H1 (cell line): ENCODE data around the gene STAMBP. TPM values are rescaled to one million over a fixed set of nuclear protein-coding genes. Genes with fewer than 3 reads are reported as not detected.

Source experiments
- CTCF ChIA-PET: fragments of 300-600 bp; sonication (Branson Sonifier 250); formaldehyde crosslinking; loops from one replicate; lab custom pipeline; 2021; ENCODE audit not compliant: partially characterized antibody; lab: Charles Lee
- POLR2A ChIA-PET: fragments of 300-600 bp; sonication (Branson Sonifier 250); formaldehyde crosslinking; loops from one replicate; lab custom pipeline; 2021; ENCODE audit warnings: inconsistent platforms; ENCODE audit not compliant: partially characterized antibody; lab: Charles Lee
- DNase-seq, 2 experiments: peaks; one replicate each; pipeline versions ENCODE4 v3.0.0 to v3.0.0-alpha.2; 2010 to 2022; ENCODE audit warnings: low spot score in 2 of 2, low read depth in 1 of 2, mixed read lengths in 1 of 2
- FAIRE-seq: peaks from 2 replicates; lab custom pipeline; 2011; peaks lifted over from hg19 to GRCh38; lab: Jason Lieb, UNC
- H2AFZ ChIP-seq: 2 replicates; pipeline ENCODE4 v1.8.1; 2012; ENCODE audit warnings: low read length, inconsistent platforms
- H2AK5ac ChIP-seq: 2 replicates; pipeline ENCODE4 v1.6.1; 2013; ENCODE audit warnings: low read depth, low read length
- H2BK120ac ChIP-seq: replicated peaks from 2 replicates; pipeline ENCODE3; 2013; ENCODE audit warnings: low read depth, low read length, inconsistent platforms
- H2BK12ac ChIP-seq: 2 replicates; pipeline ENCODE4 v1.6.1; 2013; ENCODE audit warnings: low read depth, low read length
- H2BK15ac ChIP-seq: 2 replicates; pipeline ENCODE4 v1.6.1; 2013; ENCODE audit warnings: low read length
- H2BK20ac ChIP-seq: 2 replicates; pipeline ENCODE4 v1.6.1; 2013; ENCODE audit warnings: low read length
- H2BK5ac ChIP-seq: 2 replicates; pipeline ENCODE4 v1.6.1; 2013; ENCODE audit warnings: low read depth, low read length
- H3K14ac ChIP-seq: 2 replicates; pipeline ENCODE4 v1.6.1; 2013; ENCODE audit warnings: inconsistent platforms; ENCODE audit not compliant: insufficient read length
- H3K18ac ChIP-seq: 2 replicates; pipeline ENCODE4 v1.6.1; 2013; ENCODE audit warnings: low read length; ENCODE audit errors: extremely low read depth
- H3K23ac ChIP-seq: 2 replicates; pipeline ENCODE4 v1.6.1; 2013; ENCODE audit warnings: inconsistent platforms; ENCODE audit not compliant: insufficient read length
- H3K23me2 ChIP-seq: 2 replicates; pipeline ENCODE4 v1.6.1; 2013; ENCODE audit warnings: low read depth, low read length
- H3K27ac ChIP-seq: 2 replicates; pipeline ENCODE4 v1.6.1; 2011; ENCODE audit warnings: low read depth, low read length, inconsistent platforms
- H3K27me3 ChIP-seq, 4 experiments: replicated peaks in 1 of 4; 1 replicate in 1 of 4; 2 replicates in 3 of 4; pipeline versions ENCODE4 v1.6.1 to v1.8.1; 2011 to 2013; ENCODE audit warnings: low read length in 3 of 4, mild to moderate bottlenecking in 3 of 4, inconsistent platforms in 2 of 4, mixed read lengths in 2 of 4, moderate library complexity in 1 of 4; ENCODE audit not compliant: control insufficient read depth in 3 of 4, insufficient read depth in 3 of 4; ENCODE audit errors: extremely low read depth in 1 of 4
- H3K36me3 ChIP-seq, 4 experiments: 2 replicates each; pipeline versions ENCODE4 v1.6.1 to v1.8.1; 2011 to 2013; ENCODE audit warnings: mild to moderate bottlenecking in 4 of 4, low read length in 3 of 4, moderate library complexity in 2 of 4, control low read depth in 1 of 4, inconsistent platforms in 1 of 4; ENCODE audit not compliant: insufficient read depth in 4 of 4, control insufficient read depth in 2 of 4
- H3K4ac ChIP-seq: replicated peaks from 2 replicates; pipeline ENCODE3; 2013; ENCODE audit warnings: low read length, low read depth, mixed read lengths, inconsistent platforms; ENCODE audit not compliant: insufficient read length
- H3K4me1 ChIP-seq, 4 experiments: replicated peaks in 1 of 4; 1 replicate in 1 of 4; 2 replicates in 3 of 4; pipeline versions ENCODE4 v1.6.1 to v1.8.1; 2011 to 2013; ENCODE audit warnings: low read length in 3 of 4, inconsistent platforms in 2 of 4, mixed read lengths in 1 of 4; ENCODE audit not compliant: insufficient read depth in 4 of 4, control insufficient read depth in 3 of 4
- H3K4me2 ChIP-seq, 2 experiments: 2 replicates each; pipeline versions ENCODE4 v1.6.1 to v1.8.1; 2011 to 2013; ENCODE audit warnings: low read depth in 2 of 2, low read length in 2 of 2, control low read depth in 1 of 2, inconsistent platforms in 1 of 2, mild to moderate bottlenecking in 1 of 2; ENCODE audit not compliant: insufficient read depth in 1 of 2
- H3K4me3 ChIP-seq, 4 experiments: fragments of 200-600, 300-600 bp in 1 of 4; sonication (generic), shearing (Covaris generic), sonication (Bioruptor Twin) in 1 of 4; 2 replicates each; pipeline versions ENCODE4 v1.5.1 to v1.8.1; 2011 to 2016; ENCODE audit warnings: low read length in 4 of 4, low read depth in 3 of 4, control low read depth in 2 of 4, inconsistent platforms in 2 of 4, mild to moderate bottlenecking in 2 of 4, mixed read lengths in 1 of 4, moderate library complexity in 1 of 4; ENCODE audit not compliant: insufficient read depth in 2 of 4; ENCODE audit errors: extremely low read depth in 1 of 4
- H3K56ac ChIP-seq: replicated peaks from 2 replicates; pipeline ENCODE3; 2013; ENCODE audit warnings: low read depth, mild to moderate bottlenecking, mixed read lengths, low read length, inconsistent platforms; ENCODE audit not compliant: insufficient read length
- H3K79me1 ChIP-seq: 2 replicates; pipeline ENCODE4 v1.6.1; 2013; ENCODE audit warnings: low read depth, low read length, control low read depth
- H3K79me2 ChIP-seq, 2 experiments: 2 replicates each; pipeline versions ENCODE4 v1.6.1 to v1.8.1; 2012 to 2013; ENCODE audit warnings: low read length in 2 of 2, mild to moderate bottlenecking in 2 of 2, inconsistent platforms in 1 of 2; ENCODE audit not compliant: insufficient read depth in 2 of 2, control insufficient read depth in 1 of 2
- H3K9ac ChIP-seq, 4 experiments: replicated peaks in 1 of 4; 1 replicate in 1 of 4; 2 replicates in 3 of 4; pipeline versions ENCODE4 v1.6.1 to v1.8.1; 2011 to 2013; ENCODE audit warnings: low read depth in 3 of 4, low read length in 3 of 4, control low read depth in 2 of 4, mild to moderate bottlenecking in 2 of 4, moderate library complexity in 2 of 4, inconsistent platforms in 1 of 4; ENCODE audit errors: extremely low read depth in 1 of 4
- H3K9me3 ChIP-seq, 2 experiments: 2 replicates each; pipeline versions ENCODE4 v1.6.1 to v1.8.1; 2012 to 2013; ENCODE audit warnings: mild to moderate bottlenecking in 2 of 2, moderate library complexity in 2 of 2, control low read depth in 1 of 2, inconsistent platforms in 1 of 2, low read depth in 1 of 2, low read length in 1 of 2, mixed read lengths in 1 of 2; ENCODE audit not compliant: insufficient read depth in 2 of 2
- H4K20me1 ChIP-seq, 2 experiments: replicated peaks in 1 of 2; 2 replicates each; pipeline versions ENCODE3 to v1.8.1; 2011 to 2013; ENCODE audit warnings: inconsistent platforms in 2 of 2, low read length in 2 of 2, mild to moderate bottlenecking in 1 of 2; ENCODE audit not compliant: insufficient read depth in 2 of 2, control insufficient read depth in 1 of 2
- H4K5ac ChIP-seq: 2 replicates; pipeline ENCODE4 v1.6.1; 2013; ENCODE audit warnings: low read length, low read depth, mixed read lengths, inconsistent platforms; ENCODE audit not compliant: insufficient read length
- H4K8ac ChIP-seq: 2 replicates; pipeline ENCODE4 v1.8.0; 2013; ENCODE audit warnings: mild to moderate bottlenecking, moderate library complexity, low read length, inconsistent platforms; ENCODE audit not compliant: insufficient read depth; ENCODE audit errors: extremely low read depth
- H4K91ac ChIP-seq: replicated peaks from 2 replicates; pipeline ENCODE3; 2013; ENCODE audit warnings: low read length, mixed read lengths, inconsistent platforms; ENCODE audit not compliant: insufficient read length
- CREB1 ChIP-seq: IDR thresholded peaks from 2 replicates; pipeline ENCODE4 v1.6.1; 2012; ENCODE audit warnings: inconsistent platforms
- SUZ12 ChIP-seq: fragments of 200-600 bp; sonication (generic); IDR thresholded peaks from 2 replicates; pipeline ENCODE4 v1.6.1; 2012; ENCODE audit warnings: mild to moderate bottlenecking, inconsistent platforms, low read length, moderate library complexity, mixed read lengths
- WGBS, 2 experiments: shearing (Covaris generic) in 1 of 2; methylation state at CpG; one replicate each; pipeline versions ENCODE4 v1.1.6 to v1.1.7; 2013 to 2015; ENCODE audit warnings: low lambda C conversion rate in 2 of 2, mixed read lengths in 2 of 2, inconsistent platforms in 1 of 2, low coverage in 1 of 2, missing lambda C conversion rate in 1 of 2; ENCODE audit not compliant: insufficient replicate concordance in 2 of 2, insufficient coverage in 1 of 2, insufficient read length in 1 of 2; ENCODE audit errors: extremely low coverage in 1 of 2, missing lambda C conversion rate in 1 of 2; 5-methylcytosine and 5-hydroxymethylcytosine counted together
- long read RNA-seq, 2 experiments: library from RNA in 1 of 2; library from capped mRNA in 1 of 2; stranded (forward); transcript quantifications; one replicate each; pipeline ENCODE4 v2.0.0, GENCODE V29; 2021; ENCODE audit warnings: inconsistent platforms in 1 of 2
- polyA minus RNA-seq, 3 experiments: library from RNA; depleted of rRNA, polyadenylated mRNA; stranded (reverse); fragments of >200 nt; gene quantifications; 1 replicate in 2 of 3; 2 replicates in 1 of 3; pipeline ENCODE4 v1.2.3, GENCODE V29; 2011
- polyA plus RNA-seq, 7 experiments: library from polyadenylated mRNA; depleted of rRNA in 3 of 7; stranded (reverse) in 5 of 7; unstranded in 2 of 7; fragments of >200 nt in 5 of 7; fragments of 200-250 nt in 2 of 7; gene quantifications; 1 replicate in 5 of 7; 2 replicates in 1 of 7; 4 replicates in 1 of 7; pipeline versions ENCODE4 v1.2.1 to v1.2.3, GENCODE V29; 2011 to 2013; ENCODE audit warnings: missing spikeins in 2 of 7, mixed read lengths in 2 of 7
- total RNA-seq: library from RNA; stranded (reverse); fragmentation: NEBNext Ultra II Directional; extraction: Animal tissue kit (Norgen Biotek cat#: 25700); gene quantifications from 2 replicates; pipeline ENCODE4 v1.2.1, GENCODE V29; 2021
- TF ChIP-seq, protein P1 (sequence below): IDR thresholded peaks from 2 replicates; pipeline ENCODE4 v1.6.1; 2012; ENCODE audit warnings: inconsistent platforms
- TF ChIP-seq, protein P2 (sequence below), 3 experiments: IDR thresholded peaks; 1 replicate in 2 of 3; 2 replicates in 1 of 3; pipeline versions ENCODE4 v1.5.1 to v1.6.1; 2011; ENCODE audit warnings: low read length in 3 of 3, mild to moderate bottlenecking in 3 of 3, inconsistent platforms in 2 of 3, low read depth in 1 of 3, moderate library complexity in 1 of 3; ENCODE audit not compliant: insufficient read depth in 1 of 3; ENCODE audit errors: control extremely low read depth in 1 of 3

The STAMBP gene
- total RNA-seq (49.7 and 50.5 TPM in 2 replicates), polyA plus RNA-seq (2011; rRNA removed) (32.6 and 35.8 TPM in 2 replicates), polyA minus RNA-seq (2011; rRNA and poly(A)+ RNA removed) (53.3 and 54.9 TPM in 2 replicates)
- 41.4 TPM for polyA plus RNA-seq (2011; cell fraction: cytosol; rRNA removed)
- 41.9 TPM for polyA plus RNA-seq (2011; cell fraction: nucleus; rRNA removed)
- polyA plus RNA-seq (2012, experiment 1 of 2) = 31.3 to 45.5 TPM (median 37.2 TPM) in 4 replicates
- polyA plus RNA-seq (2012, experiment 2 of 2) = 7.1 TPM
- polyA plus RNA-seq (2013, experiment 1 of 2) = 53.9 TPM
- polyA plus RNA-seq (2013, experiment 2 of 2) = 55.3 TPM
- polyA minus RNA-seq (2011; cell fraction: cytosol; rRNA and poly(A)+ RNA removed) = 25.6 TPM
- polyA minus RNA-seq (2011; cell fraction: nucleus; rRNA and poly(A)+ RNA removed) = 24.6 TPM
- long read RNA-seq, experiment 1, full-length matches to known transcripts = 2 of 53 reads
- long read RNA-seq, experiment 1, partial matches to known transcripts = 36 of 53 reads
- long read RNA-seq, experiment 1, other reads (novel, unspliced or antisense) = 15 of 53 reads
- long read RNA-seq, experiment 2, full-length matches to known transcripts = 27 of 63 reads
- long read RNA-seq, experiment 2, partial matches to known transcripts = 12 of 63 reads
- long read RNA-seq, experiment 2, other reads (novel, unspliced or antisense) = 24 of 63 reads

DNA sequence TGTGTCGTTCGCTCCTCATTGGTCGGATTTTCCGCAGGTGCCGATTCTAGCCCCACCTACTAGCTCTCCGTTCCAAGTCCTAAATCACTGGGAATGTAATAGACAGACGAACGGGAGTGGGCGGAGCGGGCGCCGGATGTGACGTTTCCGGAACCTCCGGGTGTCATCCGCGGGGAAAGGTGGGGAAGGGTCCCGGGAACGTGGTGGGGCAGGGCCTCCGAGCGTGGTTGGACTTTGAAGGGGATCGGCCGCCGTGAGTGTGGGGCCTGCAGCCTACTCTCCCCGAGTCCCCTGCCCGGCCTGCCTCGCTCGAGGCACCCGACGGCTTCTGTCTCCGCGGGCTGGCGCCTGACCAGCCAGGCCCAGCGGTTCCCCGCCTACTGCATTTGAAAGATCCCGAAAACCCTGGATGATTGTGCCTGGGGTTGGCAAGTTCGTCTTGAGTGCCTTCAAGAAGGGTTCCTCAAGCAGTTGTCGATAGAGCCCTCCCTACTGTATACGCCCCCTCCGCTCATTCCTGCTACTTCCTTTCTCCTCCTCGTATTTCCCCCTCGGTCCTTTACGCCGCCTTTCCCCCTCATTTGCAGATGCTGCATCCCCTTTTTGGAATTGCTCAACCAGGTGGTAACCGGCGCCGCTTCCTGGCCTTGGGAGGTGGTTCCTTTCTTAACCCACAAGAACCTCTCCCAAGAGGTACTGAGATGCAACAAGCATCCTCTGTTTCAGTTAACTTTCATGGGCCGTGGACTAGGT is at the start of gene STAMBP:
STAMBP (plus strand) TSS at position 144 of the 753 bp plus-strand sequence. CDS start 1,896 bp downstream, outside the sequence.
- Histone ChIP-seq H3K4me3 (peak within 1 kb of the TSS; percentile 75 to 91 (median 89)), H2BK5ac (peak within 1 kb of the TSS; percentile 71; the same call in 1 of the 2 replicates), H3K36me3 (peaks cover 0 to 28% (median 9%) of the 10 kb centered on the region in 4 experiments; a peak in 6 of 8 replicates), H4K5ac (peak within 1 kb of the TSS; percentile 93), H2AFZ (peak within 1 kb of the TSS; percentile 97), H3K56ac (peak within 1 kb of the TSS; percentile 56), H3K23ac (no peak within 1 kb of the TSS), H2BK20ac (no peak within 1 kb of the TSS), H3K9ac (peak within 1 kb of the TSS; percentile 76 to 81 (median 79)), H2BK120ac (no peak within 1 kb of the TSS), H3K9me3 (no peaks in the 10 kb centered on the region), H4K20me1 (peaks cover 0 to 2% of the 10 kb centered on the region in 2 experiments), H3K4ac (peak within 1 kb of the TSS; percentile 41), H3K23me2 (peaks cover 5% of the 10 kb centered on the region), H2BK15ac (no peak within 1 kb of the TSS), H4K8ac (peak within 1 kb of the TSS; percentile 81; the same call in 1 of the 2 replicates), H3K79me2 (peaks cover 0 to 26% of the 10 kb centered on the region in 2 experiments; a peak in 2 of 4 replicates), H3K18ac (0 out of 2 replicates have a peak within 1 kb of the TSS, but pooled peaks have one; percentile 51), H3K79me1 (peaks cover 8% of the 10 kb centered on the region; the same call in 1 of the 2 replicates), H3K14ac (no peak within 1 kb of the TSS), H3K27me3 (peaks cover 0 to 7% (median 1%) of the 10 kb centered on the region in 4 experiments; a peak in 4 of 7 replicates), H2AK5ac (no peak within 1 kb of the TSS), H3K4me2 (peak within 1 kb of the TSS; percentile 67), H4K91ac (peak within 1 kb of the TSS; percentile 48), H3K4me1 (peaks cover 0 to 2% (median 0%) of the 10 kb centered on the region in 4 experiments; a peak in 2 of 7 replicates), H3K27ac (peak within 1 kb of the TSS; percentile 85), H2BK12ac (no peak within 1 kb of the TSS)
- peak; percentile 83 for FAIRE-seq
- 2% methylated on average over 48 of the region's 48 CpGs; no CpG with 5 or more reads in 1 of the 2 experiments for WGBS, 2 experiments
- DNase-seq = peak; percentile 83 to 97
- POLR2A ChIA-PET = interaction anchor here (0.7 to 1.2 kb wide), 9 partner anchors 10 to 370 kb away, joined by 3 to 7 read pairs (median 4); partner anchors contain the start of genes MTHFD2 and TPRKB
- CTCF ChIA-PET = interaction anchor here (0.6 to 2.6 kb wide), 9 partner anchors 10 to 732 kb away, joined by 3 to 15 read pairs (median 3); partner anchors contain the start of gene DGUOK
- TF ChIP-seq, protein P1, sequence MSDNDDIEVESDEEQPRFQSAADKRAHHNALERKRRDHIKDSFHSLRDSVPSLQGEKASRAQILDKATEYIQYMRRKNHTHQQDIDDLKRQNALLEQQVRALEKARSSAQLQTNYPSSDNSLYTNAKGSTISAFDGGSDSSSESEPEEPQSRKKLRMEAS = peak; percentile 85
- no peak for TF ChIP-seq SUZ12
- peak; percentile 90 for TF ChIP-seq CREB1
- TF ChIP-seq, protein P2, sequence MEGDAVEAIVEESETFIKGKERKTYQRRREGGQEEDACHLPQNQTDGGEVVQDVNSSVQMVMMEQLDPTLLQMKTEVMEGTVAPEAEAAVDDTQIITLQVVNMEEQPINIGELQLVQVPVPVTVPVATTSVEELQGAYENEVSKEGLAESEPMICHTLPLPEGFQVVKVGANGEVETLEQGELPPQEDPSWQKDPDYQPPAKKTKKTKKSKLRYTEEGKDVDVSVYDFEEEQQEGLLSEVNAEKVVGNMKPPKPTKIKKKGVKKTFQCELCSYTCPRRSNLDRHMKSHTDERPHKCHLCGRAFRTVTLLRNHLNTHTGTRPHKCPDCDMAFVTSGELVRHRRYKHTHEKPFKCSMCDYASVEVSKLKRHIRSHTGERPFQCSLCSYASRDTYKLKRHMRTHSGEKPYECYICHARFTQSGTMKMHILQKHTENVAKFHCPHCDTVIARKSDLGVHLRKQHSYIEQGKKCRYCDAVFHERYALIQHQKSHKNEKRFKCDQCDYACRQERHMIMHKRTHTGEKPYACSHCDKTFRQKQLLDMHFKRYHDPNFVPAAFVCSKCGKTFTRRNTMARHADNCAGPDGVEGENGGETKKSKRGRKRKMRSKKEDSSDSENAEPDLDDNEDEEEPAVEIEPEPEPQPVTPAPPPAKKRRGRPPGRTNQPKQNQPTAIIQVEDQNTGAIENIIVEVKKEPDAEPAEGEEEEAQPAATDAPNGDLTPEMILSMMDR (IDR thresholded peaks at IDR 0.05; ENCODE audit: control extremely low read depth in 1 of 3, insufficient read depth in 1 of 3, low read depth in 1 of 3, low read length in 3 of 3) = peak in 1 of 3 experiments; percentile 2; a peak in 1 of 4 replicates
